KG1 (cell line): Measurements from ENCODE around the gene RBBP9.
A peak's percentile ranks its signal among the peaks of the same experiment; 100 is the strongest.
"Not testable (repeated sequence)": the region's sequence is repeated elsewhere in the genome, so short reads cannot be mapped to it uniquely, and the experiment has no call there.

Experiments
- DNase-seq: peaks from one replicate; lab custom pipeline; 2025; lab: John Stamatoyannopoulos, UW

Gene RBBP9

GRCh38 chr20:18496740-18497592 is at the start of gene RBBP9:
RBBP9 (minus strand) TSS chr20:18497225; CDS start chr20:18497167, 58 bp downstream.
- DNase-seq, result peak; percentile 58

- DNase-seq, result no peak
These were observed 48.5 kb upstream of the RBBP9 start for GRCh38 chr20:18545566-18545965.

- DNase-seq, result no peak
These were observed 46.9 kb upstream of the RBBP9 start for GRCh38 chr20:18543932-18544331.

- DNase-seq, result no peak
These were observed 46.2 kb upstream of the RBBP9 start for GRCh38 chr20:18543216-18543615.

GRCh38 chr20:18541741-18542140 is 44.7 kb upstream of the RBBP9 start:
- no peak for DNase-seq

GRCh38 chr20:18537651-18538050 is 40.6 kb upstream of the RBBP9 start:
- DNase-seq, result no peak

- no peak for DNase-seq
These were observed 37.1 kb upstream of the RBBP9 start for GRCh38 chr20:18533978-18534644.

- DNase-seq, result no peak
These were observed 36.5 kb upstream of the RBBP9 start for GRCh38 chr20:18533491-18533890.

GRCh38 chr20:18532626-18533025 is 35.6 kb upstream of the RBBP9 start:
- no peak for DNase-seq

GRCh38 chr20:18529041-18529440 is 32.0 kb upstream of the RBBP9 start:
- DNase-seq, result no peak

GRCh38 chr20:18527836-18528235 is 30.8 kb upstream of the RBBP9 start:
- DNase-seq, result no peak

GRCh38 chr20:18527339-18527738 is 30.3 kb upstream of the RBBP9 start:
- DNase-seq, result no peak

GRCh38 chr20:18526761-18527160 is 29.7 kb upstream of the RBBP9 start:
- not testable (repeated sequence) for DNase-seq

GRCh38 chr20:18524646-18525045 is 27.6 kb upstream of the RBBP9 start:
- DNase-seq, result no peak

GRCh38 chr20:18523066-18523465 is 26.0 kb upstream of the RBBP9 start:
- no peak for DNase-seq

- not testable (repeated sequence) for DNase-seq
These were observed 25.0 kb upstream of the RBBP9 start for GRCh38 chr20:18522066-18522465.

GRCh38 chr20:18515973-18516372 is 18.9 kb upstream of the RBBP9 start:
- no peak for DNase-seq

- DNase-seq, result no peak
These were observed 17.1 kb upstream of the RBBP9 start for GRCh38 chr20:18514127-18514526.

GRCh38 chr20:18513208-18513607 is 16.2 kb upstream of the RBBP9 start:
- DNase-seq, result no peak

- no peak for DNase-seq
These were observed 14.5 kb upstream of the RBBP9 start for GRCh38 chr20:18511571-18511970.

GRCh38 chr20:18507218-18508191 is 10.5 kb upstream of the RBBP9 start, which contains the start of gene SEC23B:
SEC23B (plus strand) TSS chr20:18507940; CDS start chr20:18510836, 2,896 bp downstream.
- peak; percentile 97 for DNase-seq

- DNase-seq, result no peak
These were observed 9.7 kb upstream of the RBBP9 start for GRCh38 chr20:18506744-18507143.
